GM12878 (cell line): ENCODE measurements around the gene KIAA1217. TPM values are rescaled to one million over a fixed set of nuclear protein-coding genes. Genes with fewer than 3 reads are reported as not detected.

Experiments
- ATAC-seq: fragments of 200-7000 bp; cut with Tn5 transposase; 3 replicates; pipeline ENCODE4 v1.9.1; 2020; ENCODE audit warnings: mild to moderate bottlenecking, moderate library complexity
- BruUV-seq: library from RNA; stranded (reverse); fragments of 400-500 nt; replicated peaks from 2 replicates; lab custom pipeline; 2021; lab: Mats Ljungman, UMichigan
- CTCF ChIA-PET: fragments of 300-600 bp; sonication (Branson Sonifier 250); formaldehyde crosslinking; extraction: SDS; loops from one replicate; lab custom pipeline; 2021; ENCODE audit warnings: inconsistent platforms; lab: Yijun Ruan, JAX
- POLR2A ChIA-PET: fragments of 350-600 bp; formaldehyde crosslinking; extraction: SDS; loops from one replicate; lab custom pipeline; 2021; ENCODE audit warnings: inconsistent platforms; lab: Charles Lee
- RAD21 ChIA-PET: fragments of 300-600 bp; sonication (Branson Sonifier 250); formaldehyde crosslinking; loops from one replicate; lab custom pipeline; 2023; ENCODE audit warnings: antibody characterized with exemption; ENCODE audit not compliant: unreplicated experiment; lab: Charles Lee
- SMC1A ChIA-PET: fragments of 300-600 bp; sonication (Branson Sonifier 250); formaldehyde crosslinking; loops from one replicate; lab custom pipeline; 2023; ENCODE audit not compliant: unreplicated experiment, uncharacterized antibody; lab: Charles Lee
- DNase-seq: peaks from one replicate; pipeline ENCODE4 v3.0.0-alpha.2; 2011; ENCODE audit warnings: low read depth, low spot score
- FAIRE-seq: peaks from 3 replicates; lab custom pipeline; 2011; peaks lifted over from hg19 to GRCh38; lab: Jason Lieb, UNC
- H2AFZ ChIP-seq: 2 replicates; pipeline ENCODE4 v1.6.0; 2011; ENCODE audit warnings: low read depth, low read length, control low read depth; ENCODE audit not compliant: control insufficient read depth
- H3K27ac ChIP-seq: 2 replicates; pipeline ENCODE4 v1.5.1; 2011; ENCODE audit warnings: control low read depth; ENCODE audit not compliant: control insufficient read depth, insufficient read depth
- H3K27me3 ChIP-seq, 2 experiments: replicated peaks in 1 of 2; 2 replicates each; pipeline versions ENCODE4 v1.6.0 to v1.6.1; 2011; ENCODE audit warnings: low read length in 1 of 2; ENCODE audit not compliant: control insufficient read depth in 2 of 2, insufficient read depth in 2 of 2
- H3K36me3 ChIP-seq, 2 experiments: 2 replicates each; pipeline ENCODE4 v1.5.1; 2011; ENCODE audit warnings: low read length in 1 of 2; ENCODE audit not compliant: control insufficient read depth in 2 of 2, insufficient read depth in 2 of 2
- H3K4me1 ChIP-seq: 2 replicates; pipeline ENCODE4 v1.6.1; 2011; ENCODE audit warnings: mild to moderate bottlenecking, low read length, moderate library complexity, mixed read lengths; ENCODE audit not compliant: control insufficient read depth, insufficient read depth
- H3K4me2 ChIP-seq: 2 replicates; pipeline ENCODE4 v1.6.0; 2011; ENCODE audit warnings: control low read depth; ENCODE audit not compliant: control insufficient read depth, insufficient read depth
- H3K4me3 ChIP-seq: fragments of 200-600 bp; sonication (generic); 2 replicates; pipeline ENCODE4 v1.5.1; 2016
- H3K79me2 ChIP-seq: 2 replicates; pipeline ENCODE4 v1.6.0; 2011; ENCODE audit warnings: low read length; ENCODE audit not compliant: control insufficient read depth, insufficient read depth
- H3K9ac ChIP-seq: 2 replicates; pipeline ENCODE4 v1.8.0; 2011; ENCODE audit warnings: low read length, control low read depth, mixed read lengths; ENCODE audit not compliant: control insufficient read depth, insufficient read depth
- H3K9me3 ChIP-seq: replicated peaks from 3 replicates; pipeline ENCODE4 v1.5.1; 2011; ENCODE audit warnings: mild to moderate bottlenecking, low read length; ENCODE audit not compliant: control insufficient read depth, insufficient read depth
- H4K20me1 ChIP-seq: 2 replicates; pipeline ENCODE4 v1.6.0; 2011; ENCODE audit not compliant: control insufficient read depth, insufficient read depth
- BHLHE40 ChIP-seq, 2 experiments: fragments of 450-650 bp in 1 of 2; IDR thresholded peaks; 2 replicates each; pipeline ENCODE4 v1.6.1; 2011 to 2017; ENCODE audit warnings: low read depth in 2 of 2, borderline replicate concordance in 1 of 2, improper control_type of control experiment in 1 of 2, low read length in 1 of 2, mild to moderate bottlenecking in 1 of 2
- CBFB ChIP-seq: IDR thresholded peaks from 2 replicates; pipeline ENCODE4 v1.6.1; 2016; ENCODE audit warnings: antibody characterized with exemption, low read depth
- CBX5 ChIP-seq: sonication (generic); IDR thresholded peaks from 2 replicates; pipeline ENCODE4 v1.6.1; 2016; ENCODE audit warnings: low read depth, moderate library complexity, mild to moderate bottlenecking, inconsistent platforms
- DPF2 ChIP-seq: fragments of 450-650 bp; IDR thresholded peaks from 2 replicates; pipeline ENCODE4 v1.6.1; 2017; ENCODE audit warnings: mild to moderate bottlenecking
- KLF5 ChIP-seq: fragments of 450-650 bp; IDR thresholded peaks from 2 replicates; pipeline ENCODE4 v1.6.1; 2014; ENCODE audit warnings: mild to moderate bottlenecking; ENCODE audit not compliant: partially characterized antibody
- POLR2AphosphoS2 ChIP-seq: IDR thresholded peaks from 2 replicates; pipeline ENCODE4 v1.6.1; 2011; ENCODE audit warnings: low read depth, mild to moderate bottlenecking, low read length, improper control_type of control experiment, moderate library complexity
- SIN3A ChIP-seq: IDR thresholded peaks from 2 replicates; pipeline ENCODE4 v1.6.1; 2012; ENCODE audit warnings: low read depth, low read length, improper control_type of control experiment
- STAT1 ChIP-seq: fragments of 450-650 bp; conservative IDR thresholded peaks from 2 replicates; pipeline ENCODE4 v1.6.1; 2014; ENCODE audit warnings: antibody characterized with exemption, mild to moderate bottlenecking
- WGBS: methylation state at CpG from one replicate; pipeline ENCODE4 v1.1.6; 2016; ENCODE audit warnings: low lambda C conversion rate; ENCODE audit not compliant: insufficient replicate concordance, insufficient coverage; ENCODE audit errors: missing lambda C conversion rate; 5-methylcytosine and 5-hydroxymethylcytosine counted together
- in situ Hi-C: fragments of 300-500 bp; cut with MboI; formaldehyde crosslinking; loops from 9 replicates; pipeline ENCODE4 v1.14.3; 2018; ENCODE audit warnings: mixed read lengths
- intact Hi-C: fragments of 100-400 bp; cut with micrococcal nuclease; formaldehyde crosslinking; loops from one replicate; pipeline ENCODE4 v1.14.2; 2022; ENCODE audit not compliant: unreplicated experiment
- polyA plus RNA-seq, 11 experiments: library from polyadenylated mRNA; depleted of rRNA in 4 of 11; unstranded in 6 of 11; stranded (reverse) in 5 of 11; fragments of >200 nt; fragmentation: Nextera tagmentation in 4 of 11; fragmentation: Illumina TruSeq in 1 of 11; extraction: Ambion mirVana in 4 of 11; extraction: Trizol in 1 of 11; gene quantifications; 1 replicate in 1 of 11; 2 replicates in 10 of 11; pipeline versions ENCODE4 v1.2.1 to v1.2.3, GENCODE V29; 2011 to 2016; ENCODE audit warnings: inconsistent platforms in 2 of 11, missing spikeins in 2 of 11, low read depth in 1 of 11
- total RNA-seq, 4 experiments: library from RNA; depleted of rRNA in 3 of 4; stranded (reverse); fragments of >200 nt in 3 of 4; fragmentation: Illumina TruSeq in 1 of 4; extraction: Trizol in 1 of 4; gene quantifications; 2 replicates each; pipeline versions ENCODE4 v1.2.1 to v1.2.3, GENCODE V29; 2013 to 2021

KIAA1217 gene
- total and polyA plus RNA-seq, 10 of the 15 experiments (the other 5 are each of a cell fraction or from before 2014, with no cell fraction given), result 0.57 to 3.8 (median 2.1) TPM

DNA sequence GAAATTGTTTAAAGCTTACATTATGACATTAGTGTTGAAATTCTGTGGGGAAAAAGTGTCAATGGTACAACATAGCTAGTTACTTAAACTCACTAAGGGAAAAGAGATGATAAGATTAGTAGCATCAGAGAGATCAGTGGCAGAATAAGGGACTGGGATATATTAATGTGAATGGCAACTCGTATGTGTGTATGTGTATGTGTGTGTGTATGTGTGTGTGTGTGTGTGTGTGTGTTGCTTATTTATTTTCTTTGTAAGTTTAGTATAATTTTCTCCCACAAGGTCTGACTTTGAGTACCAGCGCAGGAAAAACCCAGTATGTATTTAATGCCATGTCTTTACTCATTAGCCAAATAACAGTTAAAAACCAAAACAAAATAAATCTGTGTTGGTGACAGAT, 258.7 kb downstream of the KIAA1217 start:
- ChIA-PET RAD21 (interaction anchor here (0.5 to 1.7 kb wide), 3 partner anchors 35 to 258 kb away, joined by 3 to 5 read pairs (median 3); partner anchors contain the start of gene KIAA1217), CTCF (interaction anchor here (0.6 to 1.6 kb wide), 3 partner anchors 14 to 49 kb away, joined by 3 to 4 read pairs (median 3); no protein-coding TSS in a partner anchor), SMC1A (interaction anchor here (1.1 to 2.2 kb wide), 6 partner anchors 14 to 257 kb away, joined by 3 to 9 read pairs (median 4); no protein-coding TSS in a partner anchor), POLR2A (interaction anchor here (1.0 kb wide), 1 partner anchor 51 kb away, joined by 4 read pairs; no protein-coding TSS in a partner anchor)
- no peak overlapping the region for H3K4me3 ChIP-seq
- intact Hi-C loops, result no loop called here
- no TSS peak for BruUV-seq
- FAIRE-seq, result no peak
- in situ Hi-C loops, result no loop called here
- no peaks in the 10 kb centered on the region for H4K20me1 ChIP-seq
- no peak overlapping the region for H3K4me2 ChIP-seq
- ATAC-seq, result no peak
- WGBS, result 43% methylated on average over 2 of the region's 2 CpGs
- DNase-seq, result no peak
- H3K9ac ChIP-seq, result no peak overlapping the region
- H3K27ac ChIP-seq, result no peak overlapping the region
- peaks cover 15% of the 10 kb centered on the region for H3K4me1 ChIP-seq
- no peaks in the 10 kb centered on the region for H3K27me3 ChIP-seq
- no peaks in the 10 kb centered on the region for H3K9me3 ChIP-seq
- no peaks in the 10 kb centered on the region for H3K36me3 ChIP-seq
- no peak for TF ChIP-seq CBX5
- TF ChIP-seq CBFB, result no peak
- no peak for TF ChIP-seq SIN3A
- TF ChIP-seq POLR2AphosphoS2, result no peak
- no peak for TF ChIP-seq KLF5
- TF ChIP-seq STAT1, result no peak
- no peak for TF ChIP-seq DPF2
- no peak for TF ChIP-seq BHLHE40 (IDR thresholded peaks at IDR 0.05; ENCODE audit: borderline replicate concordance in 1 of 2, low read depth in 2 of 2, low read length in 1 of 2)
- TF ChIP-seq, all 136 proteins: peak for 0
- no peak overlapping the region for H2AFZ ChIP-seq
- no peaks in the 10 kb centered on the region for H3K79me2 ChIP-seq
